ENCODE results near the gene LNPK.

- TF ChIP-seq CTCF (IDR thresholded peaks at IDR 0.05; ENCODE audit: insufficient read depth, low read length, poor library complexity, severe bottlenecking) (no peak), EZH2phosphoT487 (conservative IDR thresholded peaks at IDR 0.05; ENCODE audit: low read length) (no peak)
Observed at GRCh38 chr2:175941699-175942098, 60.4 kb downstream of the LNPK start.
